Ovary (tissue), 9 donors: Measurements from ENCODE around the gene SIRPD. TPM values are rescaled to one million over a fixed set of nuclear protein-coding genes. Genes with fewer than 3 reads are reported as not detected.

Experiments
- DNase-seq, 5 donors: peaks; one replicate each; pipeline ENCODE4 v3.0.0-alpha.2; 2019 to 2020
- H3K27ac ChIP-seq, 2 donors: fragments of 200-600 bp; one replicate each; pipeline versions ENCODE4 v1.5.1 to v1.8.0; 2019 to 2022
- H3K27me3 ChIP-seq: fragments of 200-600 bp; one replicate; pipeline ENCODE4 v1.8.0; 2022
- H3K36me3 ChIP-seq: fragments of 200-600 bp; sonication (generic); one replicate; pipeline ENCODE4 v1.5.1; 2019
- H3K4me1 ChIP-seq: one replicate; pipeline ENCODE4 v1.8.1; 2013; ENCODE audit warnings: mild to moderate bottlenecking, moderate library complexity; ENCODE audit not compliant: insufficient read depth
- H3K4me3 ChIP-seq: fragments of 200-600 bp; sonication (generic); one replicate; pipeline ENCODE4 v1.5.1; 2017
- H3K9me3 ChIP-seq, 2 donors: fragments of 200-600 bp in 1 of 2; sonication (generic) in 1 of 2; one replicate each; pipeline versions ENCODE4 v1.5.1 to v1.8.1; 2013 to 2019; ENCODE audit warnings: mild to moderate bottlenecking in 1 of 2, moderate library complexity in 1 of 2
- EP300 ChIP-seq: sonication (generic); formaldehyde crosslinking; IDR thresholded peaks from one replicate; pipeline ENCODE4 v1.6.1; 2017; ENCODE audit warnings: antibody characterized with exemption
- POLR2A ChIP-seq: fragments of 450-650 bp; IDR thresholded peaks from one replicate; pipeline ENCODE4 v1.6.1; 2017; ENCODE audit warnings: antibody characterized with exemption, mild to moderate bottlenecking, moderate library complexity
- WGBS, 3 donors: extraction: QIAGEN DNeasy Blood & Tissue Kit in 1 of 3; methylation state at CpG; one replicate each; pipeline versions ENCODE4 v1.1.5 to v1.1.7; 2013 to 2017; 5-methylcytosine and 5-hydroxymethylcytosine counted together
- intact Hi-C, 4 donors: fragments of 100-400 bp; cut with DNase I; formaldehyde crosslinking; loops; one replicate each; pipeline versions ENCODE4 v1.11.0 to v1.15.1; 2022 to 2023
- polyA plus RNA-seq, 2 donors: library from polyadenylated mRNA; stranded (reverse); fragments of 200-250 nt in 1 of 2; fragments of 350-450 nt in 1 of 2; fragmentation: Illumina TruSeq in 1 of 2; extraction: RNeasy Lipid Tissue Mini Kit (QIAGEN cat#74804) in 1 of 2; gene quantifications; one replicate each; pipeline ENCODE4 v1.2.3, GENCODE V29; 2013 to 2014
- total RNA-seq, 7 donors: library from RNA; depleted of rRNA in 2 of 7; stranded (reverse); fragments of >200 nt in 2 of 7; fragmentation: NEBNext Ultra II Directional in 3 of 7; extraction: Animal tissue kit (Norgen Biotek cat#: 25700) in 3 of 7; gene quantifications; one replicate each; pipeline versions ENCODE4 v1.1.0 to v1.2.4, GENCODE V29; 2016 to 2023
- TF ChIP-seq, protein P1 (sequence below), 3 donors: fragments of 450-650 bp in 2 of 3; fragments of 200-600 bp in 1 of 3; IDR thresholded peaks; one replicate each; pipeline versions ENCODE4 v1.5.1 to v1.8.0; 2016 to 2022; ENCODE audit warnings: antibody characterized with exemption in 3 of 3, mild to moderate bottlenecking in 1 of 3
- donor health status: DM: no; HTN: no; CAD: no; lungs with moderate emphysema.
- donor health status: DM: no; HTN: no; CAD: no.
- donor health status: Bipolar disorder and iron deficiency.
- donor health status: DM: yes; HTN: yes; CAD: no.
- donor health status: DM: no; HTN: no; CAD: no.
- donor health status: DM: yes; HTN: yes; CAD: no.

SIRPD gene
- total and polyA plus RNA-seq, 9 donors, result not detected

DNA sequence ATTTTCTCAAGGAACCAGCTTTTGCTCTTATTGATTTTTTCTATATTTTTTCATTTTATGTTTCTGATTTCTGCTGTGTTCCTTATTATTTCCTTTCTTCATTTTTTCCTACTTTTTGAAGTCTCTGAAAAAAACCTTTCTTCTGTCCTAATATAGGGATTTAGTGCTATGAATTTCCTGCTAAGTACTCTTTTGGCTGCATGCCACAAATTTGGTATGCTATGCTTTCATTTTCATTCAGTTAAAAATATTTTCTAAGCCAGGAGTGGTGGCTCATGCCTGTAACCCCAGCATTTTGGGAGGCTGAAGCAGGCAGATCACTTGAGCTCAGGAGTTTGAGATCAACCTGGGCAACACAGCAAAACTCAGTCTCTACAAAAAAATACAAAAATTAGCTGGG lies 30.6 kb downstream of the SIRPD start:
- TF ChIP-seq EP300 (no peak), POLR2A (no peak)
- TF ChIP-seq, protein P1, sequence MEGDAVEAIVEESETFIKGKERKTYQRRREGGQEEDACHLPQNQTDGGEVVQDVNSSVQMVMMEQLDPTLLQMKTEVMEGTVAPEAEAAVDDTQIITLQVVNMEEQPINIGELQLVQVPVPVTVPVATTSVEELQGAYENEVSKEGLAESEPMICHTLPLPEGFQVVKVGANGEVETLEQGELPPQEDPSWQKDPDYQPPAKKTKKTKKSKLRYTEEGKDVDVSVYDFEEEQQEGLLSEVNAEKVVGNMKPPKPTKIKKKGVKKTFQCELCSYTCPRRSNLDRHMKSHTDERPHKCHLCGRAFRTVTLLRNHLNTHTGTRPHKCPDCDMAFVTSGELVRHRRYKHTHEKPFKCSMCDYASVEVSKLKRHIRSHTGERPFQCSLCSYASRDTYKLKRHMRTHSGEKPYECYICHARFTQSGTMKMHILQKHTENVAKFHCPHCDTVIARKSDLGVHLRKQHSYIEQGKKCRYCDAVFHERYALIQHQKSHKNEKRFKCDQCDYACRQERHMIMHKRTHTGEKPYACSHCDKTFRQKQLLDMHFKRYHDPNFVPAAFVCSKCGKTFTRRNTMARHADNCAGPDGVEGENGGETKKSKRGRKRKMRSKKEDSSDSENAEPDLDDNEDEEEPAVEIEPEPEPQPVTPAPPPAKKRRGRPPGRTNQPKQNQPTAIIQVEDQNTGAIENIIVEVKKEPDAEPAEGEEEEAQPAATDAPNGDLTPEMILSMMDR (IDR thresholded peaks at IDR 0.05), result no peak
- H3K4me1 ChIP-seq, result no peaks in the 10 kb centered on the region
- H3K36me3 ChIP-seq, result no peaks in the 10 kb centered on the region
- DNase-seq, result no peak
- no peak overlapping the region for H3K4me3 ChIP-seq
- H3K27ac ChIP-seq, result no peak overlapping the region
- H3K27me3 ChIP-seq, result no peaks in the 10 kb centered on the region
- no peaks in the 10 kb centered on the region for H3K9me3 ChIP-seq
- intact Hi-C loops, result no loop called here

DNA sequence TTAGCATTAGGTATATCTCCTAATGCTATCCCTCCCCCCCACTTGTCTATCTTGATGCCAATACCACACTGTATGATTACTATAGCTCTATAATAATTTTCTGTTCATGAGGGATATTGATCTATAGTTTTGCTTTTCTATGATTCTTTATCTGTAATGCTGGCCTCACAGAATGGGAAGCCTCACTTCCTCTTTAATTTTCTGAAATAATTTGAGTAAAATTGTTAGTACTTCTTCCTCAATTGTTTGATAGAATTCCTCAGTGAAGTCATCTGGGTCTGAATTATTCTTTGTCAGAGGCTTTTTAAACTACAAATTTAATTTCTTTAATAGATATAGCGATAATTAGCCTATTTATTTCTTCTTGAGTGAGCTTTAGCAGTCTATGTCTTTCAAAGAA lies 31.2 kb downstream of the SIRPD start:
- no peak for DNase-seq
- Histone ChIP-seq H3K36me3 (no peaks in the 10 kb centered on the region), H3K9me3 (no peaks in the 10 kb centered on the region), H3K27me3 (no peaks in the 10 kb centered on the region), H3K4me1 (no peaks in the 10 kb centered on the region), H3K4me3 (no peak overlapping the region), H3K27ac (no peak overlapping the region)
- TF ChIP-seq, protein P1 (IDR thresholded peaks at IDR 0.05), result no peak
- TF ChIP-seq EP300 (no peak), POLR2A (no peak)
- intact Hi-C loops, result no loop called here
- WGBS, 3 donors, result 67 to 74% (median 70%) methylated on average over 1 of the region's 1 CpG

DNA sequence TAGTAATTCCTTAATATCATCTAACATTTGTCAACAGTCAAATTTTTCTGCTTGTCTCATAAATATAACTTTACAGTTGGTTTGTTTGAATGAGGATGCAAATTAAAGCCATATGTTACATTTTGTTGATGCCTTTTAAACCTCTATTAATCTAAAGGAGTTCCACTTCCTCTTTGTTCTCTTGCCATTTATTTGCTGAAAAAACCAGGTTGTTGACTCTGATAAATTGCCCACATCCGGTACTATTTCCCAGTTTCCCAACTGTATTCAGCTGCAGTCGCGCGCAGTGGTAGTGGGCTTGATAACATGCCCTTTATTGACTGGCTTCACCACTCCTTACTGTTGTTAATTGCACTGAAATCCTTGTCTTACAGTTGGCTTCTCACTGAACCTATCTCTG lies 33.5 kb downstream of the SIRPD start:
- Histone ChIP-seq H3K4me1 (no peaks in the 10 kb centered on the region), H3K36me3 (no peaks in the 10 kb centered on the region), H3K27ac (no peak overlapping the region), H3K27me3 (no peaks in the 10 kb centered on the region), H3K9me3 (no peaks in the 10 kb centered on the region), H3K4me3 (no peak overlapping the region)
- WGBS, 3 donors, result 32 to 41% (median 34%) methylated on average over 4 of the region's 4 CpGs
- intact Hi-C loops, result no loop called here
- no peak for DNase-seq
- TF ChIP-seq POLR2A (no peak), EP300 (no peak)
- TF ChIP-seq, protein P1 (IDR thresholded peaks at IDR 0.05), result no peak

DNA sequence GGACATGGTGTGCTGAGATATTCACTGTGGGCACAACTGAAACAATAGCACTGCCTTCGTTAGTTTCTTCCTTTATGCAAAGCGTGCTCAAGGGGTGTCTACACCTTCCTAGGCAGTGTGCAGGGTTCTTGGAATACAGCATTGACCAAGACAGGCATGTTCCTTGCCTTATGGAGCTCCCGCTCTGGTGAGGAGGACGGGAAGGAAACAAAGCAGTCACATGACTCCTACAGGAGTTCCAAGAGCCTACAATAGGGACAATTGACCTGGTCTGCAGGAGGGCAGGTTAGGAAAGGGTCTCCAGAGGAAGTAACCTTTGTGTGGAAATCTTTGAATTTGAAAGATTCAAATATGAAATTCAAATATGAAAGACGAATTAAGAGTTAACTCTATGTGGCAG lies 40.5 kb downstream of the SIRPD start:
- H3K36me3 ChIP-seq, result no peaks in the 10 kb centered on the region
- no peak overlapping the region for H3K27ac ChIP-seq
- no peaks in the 10 kb centered on the region for H3K4me1 ChIP-seq
- 61 to 72% (median 62%) methylated on average over 5 of the region's 5 CpGs for WGBS, 3 donors
- intact Hi-C loops, result no loop called here
- no peak for TF ChIP-seq POLR2A
- no peak for TF ChIP-seq EP300
- no peaks in the 10 kb centered on the region for H3K9me3 ChIP-seq
- no peak overlapping the region for H3K4me3 ChIP-seq
- H3K27me3 ChIP-seq, result no peaks in the 10 kb centered on the region
- DNase-seq, result no peak

DNA sequence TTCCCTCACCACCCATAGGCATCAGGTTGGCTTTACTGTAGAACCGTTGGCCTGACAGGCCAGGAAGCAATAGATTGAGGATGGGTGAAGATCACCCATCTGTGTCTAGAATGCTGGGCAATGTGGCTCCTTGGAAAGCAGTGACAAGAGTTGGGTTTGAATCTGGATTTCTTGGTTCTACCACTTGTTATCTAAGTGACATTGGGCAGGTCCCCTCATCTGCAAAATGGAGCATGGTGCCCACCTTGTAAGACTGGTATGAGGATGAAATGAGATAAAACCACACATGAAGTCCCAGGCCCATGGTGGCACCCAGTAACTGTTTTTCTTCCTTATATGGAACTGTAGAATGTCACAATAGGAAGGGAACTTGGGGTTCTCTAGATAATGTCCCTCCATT lies 43.7 kb downstream of the SIRPD start:
- Histone ChIP-seq H3K36me3 (no peaks in the 10 kb centered on the region), H3K27me3 (no peaks in the 10 kb centered on the region), H3K4me1 (no peaks in the 10 kb centered on the region), H3K4me3 (no peak overlapping the region), H3K27ac (no peak overlapping the region), H3K9me3 (no peaks in the 10 kb centered on the region)
- 53 to 88% (median 54%) methylated on average over 1 of the region's 1 CpG for WGBS, 3 donors
- intact Hi-C loops, result no loop called here
- TF ChIP-seq POLR2A (no peak), EP300 (no peak)
- TF ChIP-seq, protein P1 (IDR thresholded peaks at IDR 0.05), result no peak
- no peak for DNase-seq
